Fibroblast of peridontal ligament (primary cell): ENCODE measurements around the gene BLNK.
"Not testable (repeated sequence)": the region's sequence is repeated elsewhere in the genome, so short reads cannot be mapped to it uniquely, and the experiment has no call there.

ENCODE experiments used
- DNase-seq: peaks from one replicate; pipeline ENCODE4 v3.0.0-alpha.2; 2010; ENCODE audit errors: extremely low read depth

BLNK gene

DNA sequence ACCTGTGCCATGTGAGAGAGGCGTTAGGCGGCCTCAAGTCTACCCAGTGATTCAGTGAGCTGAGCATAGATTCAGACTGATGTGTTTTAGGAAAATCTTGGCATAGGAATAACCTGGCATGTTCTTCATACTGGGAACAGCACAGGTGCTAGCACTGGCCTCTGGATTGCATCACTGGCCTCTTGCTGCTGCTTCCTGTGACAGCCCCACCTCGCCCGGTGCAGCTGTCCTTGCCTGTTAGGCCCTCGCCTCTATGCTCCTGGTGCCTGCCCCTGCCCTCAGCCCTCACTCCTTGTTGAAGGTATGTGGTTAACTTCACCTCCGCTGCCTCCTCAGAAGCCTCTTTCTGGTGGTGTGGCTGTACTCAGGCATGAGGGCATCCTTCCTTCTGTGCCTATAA lies 46.2 kb downstream of the BLNK start:
- no peak for DNase-seq

DNA sequence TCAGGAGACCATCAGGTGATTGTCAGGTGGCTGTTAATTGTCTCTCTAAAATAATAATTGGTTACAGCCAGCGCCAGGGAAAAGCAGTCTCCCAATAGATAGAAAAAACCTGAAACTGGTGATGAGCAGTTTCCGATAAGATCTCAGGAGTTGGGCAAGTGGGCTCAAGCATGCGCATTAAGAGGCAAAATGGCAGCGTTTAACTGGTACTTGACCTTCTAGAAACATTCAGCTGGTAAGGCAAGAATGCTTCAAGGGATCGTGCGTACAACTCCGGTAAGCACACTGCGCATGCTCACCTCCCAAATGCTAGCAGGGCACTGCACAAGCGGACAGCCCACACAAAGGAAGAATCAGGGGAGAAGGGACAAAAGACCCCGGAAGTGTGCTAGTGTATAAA lies 48.5 kb downstream of the BLNK start:
- DNase-seq = no peak

DNA sequence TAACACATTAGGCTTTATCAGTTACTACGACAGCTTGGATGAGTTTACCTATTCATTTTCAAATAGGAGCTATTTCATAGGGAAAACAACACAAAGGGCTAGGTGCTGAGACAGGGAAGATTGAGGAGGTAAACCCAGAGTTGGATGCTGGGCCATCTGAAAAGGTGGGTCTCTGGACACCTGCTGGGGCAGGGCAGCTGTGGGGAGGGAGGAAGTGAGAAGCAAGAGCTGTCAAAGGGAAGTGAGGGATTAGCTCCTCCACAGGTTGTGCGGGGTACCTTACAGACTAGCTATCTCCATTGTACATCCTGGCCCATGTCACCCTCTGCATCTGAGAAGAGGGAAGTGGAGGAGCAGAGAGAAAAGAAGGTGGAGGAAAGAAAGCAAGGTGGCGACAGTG lies 48.9 kb downstream of the BLNK start:
- no peak for DNase-seq

DNA sequence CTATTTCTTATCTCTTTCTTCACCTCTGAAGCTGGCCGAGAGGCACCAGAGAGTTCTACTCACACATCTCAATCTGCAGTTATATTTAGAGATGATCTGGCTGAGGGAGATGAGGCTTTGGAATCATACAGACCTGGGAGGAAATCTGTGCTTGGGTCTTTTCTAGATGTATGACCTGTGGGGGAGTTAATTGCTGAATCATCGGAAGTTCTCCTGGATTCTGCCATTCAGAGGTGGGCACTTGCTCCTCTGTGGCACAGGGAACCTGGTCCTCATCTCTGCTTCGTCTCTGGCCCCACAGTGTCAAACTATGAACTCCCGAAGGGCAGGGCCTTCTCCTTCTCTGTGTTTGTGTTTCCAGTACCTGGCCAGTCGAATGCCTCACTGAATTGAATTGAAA lies 52.5 kb downstream of the BLNK start:
- no peak for DNase-seq

DNA sequence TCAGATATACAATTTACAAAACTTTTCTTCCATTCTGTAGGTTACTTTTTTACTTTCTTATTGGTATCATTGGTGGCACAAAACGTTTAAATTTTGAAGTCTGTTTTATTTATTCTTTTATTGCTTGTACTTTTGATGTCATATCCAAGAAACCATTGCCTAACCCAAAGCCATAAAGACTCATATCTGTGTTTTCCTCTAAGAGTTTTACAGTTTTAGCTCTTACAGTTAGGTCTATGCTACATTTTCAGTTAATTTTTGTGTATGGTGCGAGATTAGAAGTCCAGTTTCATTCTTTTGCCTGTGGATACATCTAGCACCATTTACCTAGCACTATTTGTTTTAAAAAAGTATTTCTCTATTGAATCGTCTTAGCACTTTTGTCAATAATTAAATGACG lies 53.7 kb downstream of the BLNK start:
- DNase-seq = no peak

DNA sequence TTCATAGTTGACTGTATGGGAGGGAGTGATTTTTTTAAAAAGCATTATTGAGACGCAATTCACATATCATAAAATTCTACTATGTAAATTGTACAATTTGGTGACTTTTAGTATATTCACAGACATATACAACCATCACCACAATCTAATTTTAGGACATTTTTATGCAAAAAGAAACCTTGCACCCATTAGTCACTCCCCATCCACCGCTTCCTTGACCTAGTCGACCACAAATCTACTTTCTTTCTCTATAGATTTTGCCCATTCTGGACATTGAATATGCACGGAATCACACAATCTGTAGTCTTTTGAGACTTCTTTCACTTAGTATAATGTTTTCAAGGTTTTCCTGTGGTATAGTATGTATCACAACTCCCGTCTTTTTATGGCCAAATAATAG lies 54.6 kb downstream of the BLNK start:
- DNase-seq = no peak

- no peak for DNase-seq
Measured at GRCh38 chr10:96212911-96213310, 58.5 kb downstream of the BLNK start.

DNA sequence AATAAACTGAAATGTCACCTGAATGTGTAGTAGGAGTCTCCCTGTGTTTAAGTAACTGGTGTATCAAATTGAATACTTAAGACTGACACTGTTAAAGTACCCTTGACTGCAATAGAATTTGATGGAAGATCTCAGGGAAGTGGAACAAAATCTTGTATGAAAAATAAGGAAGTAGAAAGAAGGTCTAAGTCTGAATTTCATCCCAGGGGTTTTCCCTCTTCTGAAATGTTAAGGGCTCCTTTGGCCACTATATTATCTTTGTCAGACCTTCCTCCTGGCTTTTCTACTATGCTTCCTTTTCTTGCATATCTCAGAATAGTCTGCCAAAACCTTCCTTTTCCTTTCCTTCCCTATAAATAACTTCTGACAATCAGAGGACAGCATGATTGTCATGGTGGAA lies 59.6 kb downstream of the BLNK start:
- DNase-seq = no peak

- DNase-seq = no peak
Measured at GRCh38 chr10:96208946-96209345, 62.4 kb downstream of the BLNK start.

DNA sequence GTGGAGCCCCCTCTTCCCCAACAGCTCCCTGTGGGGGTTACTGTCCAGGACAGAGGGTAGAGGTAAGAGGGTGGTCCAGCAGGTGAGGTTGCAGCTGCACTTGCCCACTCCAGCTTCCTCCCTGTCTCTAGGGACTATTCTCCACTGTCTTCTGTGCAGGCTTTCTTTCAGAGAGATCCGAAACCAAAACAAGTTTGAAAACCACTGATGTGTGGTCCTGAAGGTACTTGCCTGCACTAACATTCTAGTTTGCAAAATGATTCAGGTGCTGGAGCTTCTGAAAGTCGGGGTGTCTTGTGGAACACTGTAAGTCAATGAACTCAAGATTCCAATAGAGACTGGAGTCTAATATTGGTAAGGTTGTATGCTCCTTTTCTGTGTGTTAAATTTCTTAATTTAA lies 63.1 kb downstream of the BLNK start:
- DNase-seq = no peak

GRCh38 chr10:96205580-96205979 lies 65.8 kb downstream of the BLNK start:
- no peak for DNase-seq

- DNase-seq = no peak
Measured at GRCh38 chr10:96201525-96201924, 69.8 kb downstream of the BLNK start.

GRCh38 chr10:96189505-96189904 lies 81.9 kb downstream of the BLNK start:
- not testable (repeated sequence) for DNase-seq

- peak; percentile 18 for DNase-seq
Measured at GRCh38 chr10:96188916-96189315, 82.5 kb downstream of the BLNK start.

GRCh38 chr10:96188421-96188820 lies 82.9 kb downstream of the BLNK start:
- DNase-seq = peak; percentile 17

- no peak for DNase-seq
Measured at GRCh38 chr10:96176985-96177384, 94.4 kb downstream of the BLNK start.

GRCh38 chr10:96172666-96173065 lies 98.7 kb downstream of the BLNK start:
- no peak for DNase-seq

DNA sequence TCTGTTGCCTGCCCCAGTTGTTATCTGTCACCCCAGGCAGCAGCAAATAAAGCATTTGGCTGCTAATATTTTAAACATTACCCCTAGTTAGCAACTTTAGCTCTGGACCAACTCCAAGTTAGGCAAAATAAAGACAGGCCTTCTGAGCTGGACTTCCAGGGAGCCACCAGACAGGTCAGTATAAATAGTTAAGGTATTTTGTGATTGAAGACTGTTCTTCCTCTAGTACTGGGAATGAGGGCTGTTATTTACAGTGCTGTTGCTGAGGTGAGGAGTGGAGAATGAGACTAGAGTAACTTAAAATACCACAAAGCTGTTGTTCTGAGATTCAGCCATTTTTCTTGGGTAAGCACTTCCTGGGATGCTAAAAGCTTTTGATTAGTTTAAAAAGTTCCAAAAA lies 101.1 kb downstream of the BLNK start:
- no peak for DNase-seq

DNA sequence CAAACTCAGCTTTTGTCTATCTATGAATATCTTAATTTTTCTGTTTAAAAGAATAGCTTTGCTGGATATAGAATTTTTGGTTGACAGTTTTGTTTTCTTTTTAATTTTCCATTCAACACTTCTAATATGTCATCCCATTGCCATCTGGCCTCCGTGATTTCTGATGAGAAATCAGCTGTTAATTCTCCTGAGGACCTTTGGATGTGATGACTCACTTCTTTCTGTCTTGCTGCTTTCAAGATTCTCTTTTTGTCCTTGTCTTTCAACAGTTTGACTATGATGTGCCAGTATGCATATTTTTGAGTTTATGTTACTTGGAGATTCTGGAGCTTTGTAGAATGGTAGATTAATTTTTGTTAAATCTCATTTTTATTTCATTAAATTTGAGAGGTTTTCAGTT lies 102.8 kb downstream of the BLNK start:
- DNase-seq = no peak

GRCh38 chr10:96165726-96166125 lies 105.6 kb downstream of the BLNK start:
- DNase-seq = no peak

DNA sequence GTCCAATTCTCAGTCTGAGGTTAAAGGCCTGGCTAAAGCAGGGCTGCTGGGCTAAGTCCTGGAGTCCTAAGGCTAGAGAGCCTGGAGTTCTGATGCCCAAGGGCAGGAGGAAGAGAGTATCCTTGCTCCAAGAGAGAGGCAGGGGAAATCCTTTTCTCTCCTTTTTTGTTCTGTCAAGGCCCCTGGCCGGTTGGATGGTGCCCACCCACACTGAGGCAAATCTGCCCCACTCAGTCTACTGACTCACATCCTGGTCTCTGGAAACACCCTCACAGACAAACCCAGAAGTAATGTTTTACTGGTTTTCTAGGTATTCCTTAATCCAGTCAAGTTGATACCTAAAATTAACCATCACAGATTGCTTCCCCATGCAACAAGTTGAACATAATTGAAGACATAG lies 118.3 kb downstream of the BLNK start:
- no peak for DNase-seq

GRCh38 chr10:96152437-96152836 lies 118.9 kb downstream of the BLNK start:
- no peak for DNase-seq
